Caco-2 (cell line): ENCODE measurements around the gene MAST2. TPM values are rescaled to one million over a fixed set of nuclear protein-coding genes. Genes with fewer than 3 reads are reported as not detected.
"Not testable (repeated sequence)": the region's sequence is repeated elsewhere in the genome, so short reads cannot be mapped to it uniquely, and the experiment has no call there.

Experiments
- BruUV-seq: library from RNA; stranded (reverse); fragments of 400-500 nt; replicated peaks from 2 replicates; lab custom pipeline; 2021; lab: Mats Ljungman, UMichigan
- CTCF ChIA-PET: fragments of 300-600 bp; sonication (Branson Sonifier 250); formaldehyde crosslinking; loops from one replicate; lab custom pipeline; 2022; ENCODE audit warnings: antibody characterized with exemption; lab: Charles Lee
- POLR2A ChIA-PET: fragments of 300-600 bp; sonication (Branson Sonifier 250); formaldehyde crosslinking; loops from one replicate; lab custom pipeline; 2022; ENCODE audit warnings: antibody characterized with exemption; lab: Charles Lee
- DNase-seq, 2 experiments: peaks; one replicate each; pipeline versions ENCODE4 v3.0.0 to v3.0.0-alpha.2; 2020 to 2022
- H3K27me3 ChIP-seq: replicated peaks from 2 replicates; pipeline ENCODE4 v1.6.0; 2011; ENCODE audit warnings: low read length; ENCODE audit not compliant: control insufficient read depth, insufficient read depth
- H3K36me3 ChIP-seq: 2 replicates; pipeline ENCODE4 v1.5.1; 2011; ENCODE audit warnings: low read length; ENCODE audit not compliant: control insufficient read depth, insufficient read depth
- H3K4me1 ChIP-seq: fragments of 250-450 bp; sonication (Bioruptor Pico); 2 replicates; pipeline ENCODE4 v1.5.1; 2020; ENCODE audit warnings: mild to moderate bottlenecking
- H3K4me3 ChIP-seq: 2 replicates; pipeline ENCODE4 v1.5.1; 2011; ENCODE audit warnings: low read depth, mild to moderate bottlenecking, control low read depth, low read length
- H3K9me3 ChIP-seq: fragments of 250-450 bp; sonication (Bioruptor Pico); 2 replicates; pipeline ENCODE4 v1.5.1; 2020; ENCODE audit warnings: mild to moderate bottlenecking, moderate library complexity
- H3K27ac Mint-ChIP-seq: one replicate; pipeline ENCODE4 v1.8.0; 2022; ENCODE audit warnings: mixed read lengths; ENCODE audit not compliant: unreplicated experiment
- H3K27me3 Mint-ChIP-seq: one replicate; pipeline ENCODE4 v1.8.0; 2022; ENCODE audit warnings: mixed read lengths; ENCODE audit not compliant: insufficient read depth, unreplicated experiment
- H3K36me3 Mint-ChIP-seq: one replicate; pipeline ENCODE4 v1.8.0; 2022; ENCODE audit warnings: mild to moderate bottlenecking, mixed read lengths; ENCODE audit not compliant: insufficient read depth, unreplicated experiment
- H3K4me1 Mint-ChIP-seq: one replicate; pipeline ENCODE4 v1.8.0; 2022; ENCODE audit warnings: low read depth, mixed read lengths; ENCODE audit not compliant: unreplicated experiment
- H3K4me3 Mint-ChIP-seq: one replicate; pipeline ENCODE4 v1.8.0; 2022; ENCODE audit warnings: mild to moderate bottlenecking, moderate library complexity, mixed read lengths; ENCODE audit not compliant: unreplicated experiment
- H3K9me3 Mint-ChIP-seq: one replicate; pipeline ENCODE4 v1.8.0; 2022; ENCODE audit warnings: mixed read lengths; ENCODE audit not compliant: unreplicated experiment
- intact Hi-C: fragments of 100-400 bp; cut with micrococcal nuclease; formaldehyde crosslinking; loops from one replicate; pipeline ENCODE4 v1.10.0; 2022; ENCODE audit not compliant: unreplicated experiment
- total RNA-seq: library from RNA; stranded (reverse); gene quantifications from 2 replicates; pipeline ENCODE4 v1.2.3, GENCODE V29; 2022
- TF ChIP-seq, protein P1 (sequence below), 2 experiments: fragments of 200-600 bp in 1 of 2; IDR thresholded peaks; 1 replicate in 1 of 2; 2 replicates in 1 of 2; pipeline versions ENCODE4 v1.5.1 to v1.8.0; 2011 to 2022; ENCODE audit warnings: antibody characterized with exemption in 1 of 2, control low read depth in 1 of 2, inconsistent platforms in 1 of 2, low read depth in 1 of 2, low read length in 1 of 2, mild to moderate bottlenecking in 1 of 2, moderate library complexity in 1 of 2; ENCODE audit not compliant: insufficient read depth in 1 of 2, severe bottlenecking in 1 of 2, unreplicated experiment in 1 of 2

The MAST2 gene
- total RNA-seq, 1 experiment from 2014 or later: 43.3 TPM

DNA sequence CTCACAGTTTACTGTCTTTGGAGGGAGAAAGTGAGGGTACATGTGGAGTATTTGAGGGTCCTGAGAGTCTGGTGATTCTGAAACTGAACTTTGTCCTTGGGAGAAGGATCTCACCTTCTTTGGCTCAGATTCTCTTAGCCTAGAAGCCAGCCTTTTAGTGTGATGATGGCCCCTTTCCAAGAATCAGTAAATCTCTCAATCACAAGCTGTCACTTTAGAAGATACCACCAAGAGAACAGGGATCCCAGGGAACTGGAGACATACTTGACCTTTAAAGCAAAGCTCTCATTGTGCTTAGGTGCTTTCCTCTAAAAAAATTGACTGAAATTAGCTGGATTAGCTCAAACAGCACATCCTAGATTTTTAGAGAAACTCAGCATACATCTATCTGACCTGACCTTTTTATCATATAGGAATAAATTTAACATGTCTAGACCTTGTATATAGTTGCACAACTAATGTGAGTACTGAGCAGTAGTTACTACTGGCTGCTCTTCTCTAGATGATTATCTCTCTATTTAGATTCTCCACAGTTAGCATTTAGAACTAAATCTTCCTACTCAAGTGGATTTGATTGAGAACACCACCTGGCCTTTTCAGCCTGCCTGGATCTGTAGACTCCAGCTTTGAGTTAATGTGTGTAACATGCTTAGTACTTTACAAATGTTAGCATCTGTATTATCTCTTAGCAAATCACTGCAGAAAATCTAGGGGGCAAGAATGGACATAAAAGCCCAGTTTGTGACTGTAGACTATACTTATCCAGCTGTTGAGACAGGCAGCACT, 157.7 kb downstream of the MAST2 start:
- intact Hi-C loops: no loop called here
- Mint-ChIP-seq H3K36me3 (peaks cover 7% of the 10 kb centered on the region), H3K4me3 (no peak overlapping the region), H3K4me1 (no peaks in the 10 kb centered on the region), H3K27me3 (no peaks in the 10 kb centered on the region), H3K9me3 (no peaks in the 10 kb centered on the region), H3K27ac (no peak overlapping the region)
- no peaks in the 10 kb centered on the region for H3K27me3 ChIP-seq
- TF ChIP-seq, protein P1, sequence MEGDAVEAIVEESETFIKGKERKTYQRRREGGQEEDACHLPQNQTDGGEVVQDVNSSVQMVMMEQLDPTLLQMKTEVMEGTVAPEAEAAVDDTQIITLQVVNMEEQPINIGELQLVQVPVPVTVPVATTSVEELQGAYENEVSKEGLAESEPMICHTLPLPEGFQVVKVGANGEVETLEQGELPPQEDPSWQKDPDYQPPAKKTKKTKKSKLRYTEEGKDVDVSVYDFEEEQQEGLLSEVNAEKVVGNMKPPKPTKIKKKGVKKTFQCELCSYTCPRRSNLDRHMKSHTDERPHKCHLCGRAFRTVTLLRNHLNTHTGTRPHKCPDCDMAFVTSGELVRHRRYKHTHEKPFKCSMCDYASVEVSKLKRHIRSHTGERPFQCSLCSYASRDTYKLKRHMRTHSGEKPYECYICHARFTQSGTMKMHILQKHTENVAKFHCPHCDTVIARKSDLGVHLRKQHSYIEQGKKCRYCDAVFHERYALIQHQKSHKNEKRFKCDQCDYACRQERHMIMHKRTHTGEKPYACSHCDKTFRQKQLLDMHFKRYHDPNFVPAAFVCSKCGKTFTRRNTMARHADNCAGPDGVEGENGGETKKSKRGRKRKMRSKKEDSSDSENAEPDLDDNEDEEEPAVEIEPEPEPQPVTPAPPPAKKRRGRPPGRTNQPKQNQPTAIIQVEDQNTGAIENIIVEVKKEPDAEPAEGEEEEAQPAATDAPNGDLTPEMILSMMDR (IDR thresholded peaks at IDR 0.05; ENCODE audit: insufficient read depth in 1 of 2, low read depth in 1 of 2, low read length in 1 of 2, severe bottlenecking in 1 of 2, unreplicated experiment in 1 of 2): no peak
- H3K36me3 ChIP-seq: no peaks in the 10 kb centered on the region
- no peak overlapping the region for H3K4me3 ChIP-seq
- no peaks in the 10 kb centered on the region for H3K4me1 ChIP-seq
- POLR2A ChIA-PET: no interaction called here
- DNase-seq: no peak
- no peaks in the 10 kb centered on the region for H3K9me3 ChIP-seq
- no TSS peak for BruUV-seq
- CTCF ChIA-PET: no interaction called here

DNA sequence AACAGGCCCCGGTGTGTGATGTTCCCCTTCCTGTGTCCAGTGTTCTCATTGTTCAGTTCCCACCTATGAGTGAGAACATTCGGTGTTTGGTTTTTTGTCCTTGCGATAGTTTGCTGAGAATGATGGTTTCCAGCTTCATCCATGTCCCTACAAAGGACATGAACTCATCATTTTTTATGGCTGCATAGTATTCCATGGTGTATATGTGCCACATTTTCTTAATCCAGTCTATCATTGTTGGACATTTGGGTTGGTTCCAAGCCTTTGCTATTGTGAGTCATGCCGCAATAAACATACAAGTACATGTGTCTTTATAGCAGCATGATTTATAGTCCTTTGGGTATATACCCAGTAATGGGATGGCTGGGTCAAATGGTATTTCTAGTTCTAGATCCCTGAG, 158.5 kb downstream of the MAST2 start:
- H3K27me3 ChIP-seq, H3K4me3 Mint-ChIP-seq, CTCF ChIA-PET, DNase-seq, H3K36me3 Mint-ChIP-seq, H3K27me3 Mint-ChIP-seq, H3K4me1 ChIP-seq, H3K27ac Mint-ChIP-seq, H3K4me1 Mint-ChIP-seq, BruUV-seq, H3K9me3 Mint-ChIP-seq, POLR2A ChIA-PET, H3K4me3 ChIP-seq, H3K9me3 ChIP-seq, intact Hi-C loops, H3K36me3 ChIP-seq: not testable (repeated sequence)

DNA sequence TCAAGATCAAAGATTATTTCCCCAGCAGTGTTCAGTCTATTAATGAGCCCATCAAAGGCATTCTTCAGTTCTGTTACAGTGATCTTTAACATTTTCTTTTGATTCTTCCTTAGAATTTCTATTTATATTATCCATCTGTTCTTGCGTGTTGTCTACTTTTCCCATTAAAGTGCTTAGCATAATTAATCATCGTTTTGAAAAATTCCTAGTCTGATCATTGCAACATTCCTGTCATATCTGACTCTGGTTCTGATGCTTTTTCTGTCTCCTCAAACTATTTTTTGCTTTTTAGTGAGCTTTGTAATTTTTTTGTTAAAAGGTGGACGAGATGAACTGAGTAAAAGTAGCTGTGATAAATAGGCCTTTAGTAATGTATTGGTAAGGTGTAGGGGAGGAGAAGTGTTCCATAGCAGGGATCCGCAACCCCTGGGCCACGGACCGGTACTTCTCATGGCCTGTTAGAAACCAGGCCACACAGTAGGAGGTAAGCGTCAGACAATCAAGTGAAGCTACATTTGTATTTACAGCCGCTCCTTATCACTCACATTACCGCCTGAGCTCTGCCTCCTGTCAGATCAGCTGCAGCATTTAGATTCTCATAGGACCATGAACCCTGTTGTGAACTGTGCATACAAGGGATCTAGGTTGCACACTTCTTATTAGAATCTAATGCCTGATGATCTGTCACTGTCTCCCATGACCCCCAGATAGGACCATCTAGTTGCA, 165.7 kb downstream of the MAST2 start:
- Mint-ChIP-seq H3K27ac (no peak overlapping the region), H3K4me1 (peaks cover 11% of the 10 kb centered on the region), H3K9me3 (no peaks in the 10 kb centered on the region), H3K36me3 (peaks cover 5% of the 10 kb centered on the region), H3K4me3 (no peak overlapping the region), H3K27me3 (no peaks in the 10 kb centered on the region)
- ChIA-PET POLR2A (no interaction called here), CTCF (no interaction called here)
- DNase-seq: no peak
- no peaks in the 10 kb centered on the region for H3K9me3 ChIP-seq
- no peaks in the 10 kb centered on the region for H3K27me3 ChIP-seq
- BruUV-seq: no TSS peak
- TF ChIP-seq, protein P1 (IDR thresholded peaks at IDR 0.05; ENCODE audit: insufficient read depth in 1 of 2, low read depth in 1 of 2, low read length in 1 of 2, severe bottlenecking in 1 of 2, unreplicated experiment in 1 of 2): no peak
- peaks cover 32% of the 10 kb centered on the region for H3K4me1 ChIP-seq
- no peak overlapping the region for H3K4me3 ChIP-seq
- intact Hi-C loops: no loop called here
- H3K36me3 ChIP-seq: no peaks in the 10 kb centered on the region
